IMR-90 (cell line): ENCODE data around the gene SEMA3G. TPM values are rescaled to one million over a fixed set of nuclear protein-coding genes. Genes with fewer than 3 reads are reported as not detected.
A peak's percentile ranks its signal among the peaks of the same experiment; 100 is the strongest.

ENCODE experiments used
- ATAC-seq: fragments of 200-7000 bp; cut with Tn5 transposase; 2 replicates; pipeline ENCODE4 v1.9.1; 2020; ENCODE audit warnings: low read depth, mild to moderate bottlenecking, moderate library complexity
- BruUV-seq: library from RNA; stranded (reverse); fragments of 400-500 nt; replicated peaks from 2 replicates; lab custom pipeline; 2021; lab: Mats Ljungman, UMichigan
- CTCF ChIA-PET: fragments of 300-600 bp; formaldehyde crosslinking; extraction: SDS; loops from one replicate; lab custom pipeline; 2021; ENCODE audit warnings: antibody characterized with exemption; lab: Yijun Ruan, JAX
- POLR2A ChIA-PET: fragments of 300-600 bp; sonication (Branson Sonifier 250); formaldehyde crosslinking; loops from one replicate; lab custom pipeline; 2022; ENCODE audit warnings: antibody characterized with exemption; ENCODE audit not compliant: unreplicated experiment; lab: Charles Lee
- DNase-seq: peaks from one replicate; pipeline ENCODE4 v3.0.0; 2013
- H2AFZ ChIP-seq: replicated peaks from 2 replicates; pipeline ENCODE3; 2013; ENCODE audit warnings: low read length, mild to moderate bottlenecking; ENCODE audit not compliant: poor library complexity
- H2AK5ac ChIP-seq: 2 replicates; pipeline ENCODE4 v1.6.1; 2013; ENCODE audit warnings: low read depth, low read length, inconsistent platforms
- H2AK9ac ChIP-seq: replicated peaks from 2 replicates; pipeline ENCODE3; 2013; ENCODE audit warnings: mild to moderate bottlenecking, low read depth, low read length, moderate library complexity; ENCODE audit not compliant: poor library complexity
- H2BK120ac ChIP-seq: 2 replicates; pipeline ENCODE4 v1.6.1; 2013; ENCODE audit warnings: low read depth, low read length, inconsistent platforms
- H2BK15ac ChIP-seq: 3 replicates; pipeline ENCODE4 v1.6.1; 2013; ENCODE audit warnings: low read depth, low read length, inconsistent platforms
- H2BK20ac ChIP-seq: 2 replicates; pipeline ENCODE4 v1.6.1; 2013; ENCODE audit warnings: low read depth, mild to moderate bottlenecking, inconsistent platforms, low read length, moderate library complexity
- H2BK5ac ChIP-seq: 2 replicates; pipeline ENCODE4 v1.6.1; 2013; ENCODE audit warnings: mild to moderate bottlenecking, low read depth, low read length, inconsistent platforms; ENCODE audit not compliant: poor library complexity, severe bottlenecking
- H3K14ac ChIP-seq: replicated peaks from 2 replicates; pipeline ENCODE4 v1.6.1; 2013; ENCODE audit warnings: low read depth, low read length, inconsistent platforms
- H3K18ac ChIP-seq: 2 replicates; pipeline ENCODE4 v1.6.1; 2013; ENCODE audit warnings: low read depth, low read length, control low read depth
- H3K23ac ChIP-seq: 2 replicates; pipeline ENCODE4 v1.6.1; 2013; ENCODE audit warnings: low read depth, low read length, inconsistent platforms
- H3K27ac ChIP-seq: 2 replicates; pipeline ENCODE4 v1.5.1; 2013; ENCODE audit warnings: mild to moderate bottlenecking, control low read depth, low read length; ENCODE audit not compliant: insufficient read depth
- H3K27me3 ChIP-seq: 2 replicates; pipeline ENCODE4 v1.6.1; 2013; ENCODE audit warnings: low read length; ENCODE audit not compliant: control insufficient read depth, insufficient read depth
- H3K36me3 ChIP-seq: 2 replicates; pipeline ENCODE4 v1.6.1; 2013; ENCODE audit warnings: low read length, mixed read lengths; ENCODE audit not compliant: control insufficient read depth, insufficient read depth
- H3K4ac ChIP-seq: 2 replicates; pipeline ENCODE4 v1.6.1; 2013; ENCODE audit warnings: low read depth, low read length, inconsistent platforms
- H3K4me1 ChIP-seq: 2 replicates; pipeline ENCODE4 v1.6.1; 2013; ENCODE audit warnings: low read length, mixed read lengths; ENCODE audit not compliant: control insufficient read depth, insufficient read depth
- H3K4me2 ChIP-seq: 2 replicates; pipeline ENCODE4 v1.6.1; 2013; ENCODE audit warnings: low read depth, mild to moderate bottlenecking, control low read depth, low read length, moderate library complexity
- H3K4me3 ChIP-seq: 2 replicates; pipeline ENCODE4 v1.5.1; 2013; ENCODE audit warnings: low read depth, mild to moderate bottlenecking, control low read depth, low read length, moderate library complexity; ENCODE audit not compliant: insufficient read depth
- H3K56ac ChIP-seq: 2 replicates; pipeline ENCODE4 v1.6.1; 2013; ENCODE audit warnings: low read length, inconsistent platforms; ENCODE audit not compliant: insufficient read depth; ENCODE audit errors: extremely low read depth
- H3K79me1 ChIP-seq, 2 experiments: 2 replicates each; pipeline ENCODE4 v1.6.1; 2013; ENCODE audit warnings: low read length in 2 of 2, inconsistent platforms in 1 of 2, low read depth in 1 of 2
- H3K9ac ChIP-seq: 2 replicates; pipeline ENCODE4 v1.6.1; 2013; ENCODE audit warnings: low read depth, low read length, control low read depth
- H3K9me1 ChIP-seq: 2 replicates; pipeline ENCODE4 v1.6.1; 2013; ENCODE audit warnings: low read length, inconsistent platforms; ENCODE audit not compliant: insufficient read depth
- H3K9me3 ChIP-seq: 2 replicates; pipeline ENCODE4 v1.6.1; 2013; ENCODE audit warnings: low read length; ENCODE audit not compliant: control insufficient read depth, insufficient read depth
- H4K20me1 ChIP-seq: 2 replicates; pipeline ENCODE4 v1.6.1; 2013; ENCODE audit warnings: low read length, inconsistent platforms; ENCODE audit not compliant: insufficient read depth
- H4K5ac ChIP-seq: 2 replicates; pipeline ENCODE4 v1.6.1; 2013; ENCODE audit warnings: mild to moderate bottlenecking, low read depth, low read length, control low read depth
- H4K8ac ChIP-seq, 2 experiments: 2 replicates each; pipeline ENCODE4 v1.6.1; 2013; ENCODE audit warnings: low read depth in 2 of 2, low read length in 2 of 2, control low read depth in 1 of 2, inconsistent platforms in 1 of 2
- H4K91ac ChIP-seq: 2 replicates; pipeline ENCODE4 v1.6.1; 2013; ENCODE audit warnings: low read depth, low read length, inconsistent platforms; ENCODE audit not compliant: insufficient read depth
- MAZ ChIP-seq: IDR thresholded peaks from 2 replicates; pipeline ENCODE4 v1.6.1; 2012; ENCODE audit warnings: low read depth, mild to moderate bottlenecking, low read length, improper control_type of control experiment, moderate library complexity, borderline replicate concordance
- WGBS, 2 experiments: methylation state at CpG; one replicate each; pipeline versions ENCODE4 v1.1.5 to v1.1.7; 2013; ENCODE audit warnings: missing lambda C conversion rate in 2 of 2; ENCODE audit not compliant: insufficient read length in 1 of 2; ENCODE audit errors: extremely low coverage in 2 of 2; 5-methylcytosine and 5-hydroxymethylcytosine counted together
- dilution Hi-C: fragments of 300-500 bp; cut with HindIII; formaldehyde crosslinking; loops from one replicate; pipeline ENCODE4 v1.14.3; 2018; ENCODE audit warnings: low sequenced_read_pairs; ENCODE audit not compliant: unreplicated experiment
- in situ Hi-C: fragments of 300-500 bp; cut with MboI; formaldehyde crosslinking; loops from 3 replicates; pipeline ENCODE4 v1.14.3; 2019; ENCODE audit warnings: low sequenced_read_pairs, inconsistent platforms, mixed read lengths
- intact Hi-C: fragments of 100-400 bp; cut with micrococcal nuclease; formaldehyde crosslinking; loops from 2 replicates; pipeline ENCODE4 v1.10.0; 2022
- polyA plus RNA-seq, 3 experiments: library from polyadenylated mRNA; depleted of rRNA; stranded (reverse); fragments of >200 nt; gene quantifications; 2 replicates each; pipeline ENCODE4 v1.2.3, GENCODE V29; 2012; ENCODE audit warnings: low replicate concordance in 1 of 3
- total RNA-seq: library from RNA; depleted of rRNA; stranded (reverse); fragments of >200 nt; gene quantifications from 2 replicates; pipeline ENCODE4 v1.2.3, GENCODE V29; 2012
- TF ChIP-seq, protein P1 (sequence below): conservative IDR thresholded peaks from 2 replicates; pipeline ENCODE4 v1.5.1; 2012; ENCODE audit warnings: mild to moderate bottlenecking, low read depth, low read length, improper control_type of control experiment

SEMA3G gene
- total and polyA plus RNA-seq, 2 of the 4 experiments (the other 2 are of a cell fraction), result 0.07 TPM; not detected in 1

DNA sequence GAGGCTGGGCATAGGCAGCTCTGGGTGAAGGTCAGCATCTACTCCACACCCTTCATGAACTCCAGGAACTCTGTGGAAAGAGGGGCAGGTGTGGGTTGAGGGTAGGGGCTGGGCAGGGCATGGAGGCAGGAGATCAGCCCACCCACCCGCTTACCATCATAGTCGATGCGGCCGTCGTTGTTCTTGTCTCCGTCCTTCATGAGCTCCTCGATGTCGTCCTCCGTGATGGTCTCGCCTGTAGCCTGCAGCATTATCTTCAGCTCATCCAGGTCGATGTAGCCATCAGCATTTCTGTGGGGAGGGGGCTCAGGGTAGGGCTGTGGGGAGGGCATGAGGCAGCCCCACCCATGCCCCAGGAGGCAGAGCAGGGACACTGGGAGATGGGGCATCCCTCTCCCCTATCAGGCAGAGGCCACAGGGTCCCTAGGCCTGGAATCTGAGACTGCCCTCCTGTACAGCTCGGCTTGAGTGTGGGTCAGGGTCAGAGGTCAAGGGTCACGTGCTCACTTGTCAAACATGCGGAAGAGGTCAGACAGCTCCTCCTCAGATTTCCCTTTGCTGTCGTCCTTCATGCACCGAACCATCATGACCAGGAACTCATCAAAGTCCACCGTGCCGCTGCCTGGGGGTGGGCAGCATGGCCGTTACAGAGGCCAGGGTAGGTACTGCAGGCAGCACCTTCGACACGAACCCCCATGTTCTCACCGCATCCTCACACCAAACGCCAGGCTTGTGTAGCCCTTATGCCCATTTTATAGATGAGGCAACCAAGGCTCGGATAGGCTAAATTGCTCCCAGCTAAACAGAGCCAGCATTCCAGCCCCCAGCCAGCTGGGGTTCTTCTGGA lies 6.6 kb upstream of the SEMA3G start:
- Histone ChIP-seq H4K91ac (no peak overlapping the region), H3K4me2 (no peak overlapping the region), H3K9me3 (no peaks in the 10 kb centered on the region), H2AK5ac (peak overlapping the region; percentile 4; the same call in 1 of the 2 replicates), H2BK5ac (no peak overlapping the region), H3K9me1 (peaks cover 7% of the 10 kb centered on the region), H3K27me3 (no peaks in the 10 kb centered on the region), H3K18ac (no peak overlapping the region), H4K20me1 (peaks cover under 1% of the 10 kb centered on the region), H2AK9ac (no peak overlapping the region), H2BK15ac (no peak overlapping the region), H3K36me3 (no peaks in the 10 kb centered on the region), H4K8ac (no peak overlapping the region), H3K4me1 (peaks cover 6% of the 10 kb centered on the region), H2BK120ac (no peak overlapping the region), H3K4me3 (no peak overlapping the region), H2AFZ (no peak overlapping the region), H4K5ac (no peak overlapping the region), H3K9ac (no peak overlapping the region), H3K27ac (no peak overlapping the region), H3K79me1 (peaks cover 5 to 12% of the 10 kb centered on the region in 2 experiments; a peak in 3 of 4 replicates), H3K14ac (no peak overlapping the region), H3K4ac (no peak overlapping the region), H2BK20ac (no peak overlapping the region), H3K56ac (no peak overlapping the region), H3K23ac (no peak overlapping the region)
- dilution Hi-C loops (no loop called here), intact Hi-C loops (no loop called here), in situ Hi-C loops (no loop called here)
- DNase-seq, result no peak
- no TSS peak for BruUV-seq
- 48% methylated on average over 6 of the region's 24 CpGs; no CpG with 5 or more reads in 1 of the 2 experiments for WGBS, 2 experiments
- no peak for TF ChIP-seq MAZ
- TF ChIP-seq, protein P1, sequence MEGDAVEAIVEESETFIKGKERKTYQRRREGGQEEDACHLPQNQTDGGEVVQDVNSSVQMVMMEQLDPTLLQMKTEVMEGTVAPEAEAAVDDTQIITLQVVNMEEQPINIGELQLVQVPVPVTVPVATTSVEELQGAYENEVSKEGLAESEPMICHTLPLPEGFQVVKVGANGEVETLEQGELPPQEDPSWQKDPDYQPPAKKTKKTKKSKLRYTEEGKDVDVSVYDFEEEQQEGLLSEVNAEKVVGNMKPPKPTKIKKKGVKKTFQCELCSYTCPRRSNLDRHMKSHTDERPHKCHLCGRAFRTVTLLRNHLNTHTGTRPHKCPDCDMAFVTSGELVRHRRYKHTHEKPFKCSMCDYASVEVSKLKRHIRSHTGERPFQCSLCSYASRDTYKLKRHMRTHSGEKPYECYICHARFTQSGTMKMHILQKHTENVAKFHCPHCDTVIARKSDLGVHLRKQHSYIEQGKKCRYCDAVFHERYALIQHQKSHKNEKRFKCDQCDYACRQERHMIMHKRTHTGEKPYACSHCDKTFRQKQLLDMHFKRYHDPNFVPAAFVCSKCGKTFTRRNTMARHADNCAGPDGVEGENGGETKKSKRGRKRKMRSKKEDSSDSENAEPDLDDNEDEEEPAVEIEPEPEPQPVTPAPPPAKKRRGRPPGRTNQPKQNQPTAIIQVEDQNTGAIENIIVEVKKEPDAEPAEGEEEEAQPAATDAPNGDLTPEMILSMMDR, result 0 out of 2 replicates have a peak, but pooled peaks have one; percentile 6
- CTCF ChIA-PET, result no interaction called here
- POLR2A ChIA-PET, result no interaction called here
- ATAC-seq, result no peak
